Subcutaneous adipose tissue (tissue), 4 donors: ENCODE data around the gene MT2A. TPM values are rescaled to one million over a fixed set of nuclear protein-coding genes. Genes with fewer than 3 reads are reported as not detected.

Experiments
- total RNA-seq, 4 donors: library from RNA; depleted of rRNA; stranded (reverse); fragments of >200 nt; gene quantifications; one replicate each; pipeline ENCODE4 v1.1.0, GENCODE V29; 2016
- TF ChIP-seq, protein P1 (sequence below): fragments of 450-650 bp; IDR thresholded peaks from one replicate; pipeline ENCODE4 v1.5.1; 2016; ENCODE audit warnings: low read depth, mild to moderate bottlenecking, control low read depth, antibody characterized with exemption, moderate library complexity

Gene MT2A
- total RNA-seq, 4 donors from 2014 or later = 164 to 1,003 (median 271) TPM

GRCh38 chr16:56615353-56615752 lies 7.0 kb downstream of the MT2A start:
- TF ChIP-seq, protein P1, sequence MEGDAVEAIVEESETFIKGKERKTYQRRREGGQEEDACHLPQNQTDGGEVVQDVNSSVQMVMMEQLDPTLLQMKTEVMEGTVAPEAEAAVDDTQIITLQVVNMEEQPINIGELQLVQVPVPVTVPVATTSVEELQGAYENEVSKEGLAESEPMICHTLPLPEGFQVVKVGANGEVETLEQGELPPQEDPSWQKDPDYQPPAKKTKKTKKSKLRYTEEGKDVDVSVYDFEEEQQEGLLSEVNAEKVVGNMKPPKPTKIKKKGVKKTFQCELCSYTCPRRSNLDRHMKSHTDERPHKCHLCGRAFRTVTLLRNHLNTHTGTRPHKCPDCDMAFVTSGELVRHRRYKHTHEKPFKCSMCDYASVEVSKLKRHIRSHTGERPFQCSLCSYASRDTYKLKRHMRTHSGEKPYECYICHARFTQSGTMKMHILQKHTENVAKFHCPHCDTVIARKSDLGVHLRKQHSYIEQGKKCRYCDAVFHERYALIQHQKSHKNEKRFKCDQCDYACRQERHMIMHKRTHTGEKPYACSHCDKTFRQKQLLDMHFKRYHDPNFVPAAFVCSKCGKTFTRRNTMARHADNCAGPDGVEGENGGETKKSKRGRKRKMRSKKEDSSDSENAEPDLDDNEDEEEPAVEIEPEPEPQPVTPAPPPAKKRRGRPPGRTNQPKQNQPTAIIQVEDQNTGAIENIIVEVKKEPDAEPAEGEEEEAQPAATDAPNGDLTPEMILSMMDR = no peak

DNA sequence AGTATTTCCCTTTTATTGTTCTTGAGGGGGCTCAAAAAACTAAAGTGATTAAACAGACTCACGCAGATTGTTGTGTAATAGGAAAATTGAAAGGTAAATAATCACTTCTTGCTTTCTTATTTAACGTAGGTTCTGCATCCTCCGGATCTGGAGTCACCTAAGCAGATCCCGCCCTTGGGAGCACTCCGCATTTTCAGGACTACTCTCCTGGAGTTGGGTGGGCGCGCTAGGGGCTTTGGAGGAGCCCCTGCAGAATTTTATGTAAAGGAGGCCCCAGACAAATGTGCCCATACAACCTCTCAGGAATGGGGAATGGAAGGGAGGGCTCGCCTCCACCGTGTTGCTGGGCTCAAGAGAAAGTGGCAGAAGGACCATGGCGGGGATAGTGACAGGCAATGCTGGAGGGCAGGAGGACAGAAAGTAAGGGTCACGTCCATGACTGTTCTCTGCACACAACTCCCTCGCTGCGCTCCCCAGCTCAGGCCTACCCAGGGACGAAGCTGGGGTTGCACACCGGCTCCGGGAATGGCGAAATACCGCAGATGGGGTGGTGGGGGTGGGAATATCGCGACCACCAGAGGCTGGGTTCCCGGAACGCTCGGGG lies 8.3 kb downstream of the MT2A start:
- TF ChIP-seq, protein P1 = no peak

GRCh38 chr16:56617212-56618085 lies 9.1 kb downstream of the MT2A start:
- TF ChIP-seq, protein P1 = no peak

DNA sequence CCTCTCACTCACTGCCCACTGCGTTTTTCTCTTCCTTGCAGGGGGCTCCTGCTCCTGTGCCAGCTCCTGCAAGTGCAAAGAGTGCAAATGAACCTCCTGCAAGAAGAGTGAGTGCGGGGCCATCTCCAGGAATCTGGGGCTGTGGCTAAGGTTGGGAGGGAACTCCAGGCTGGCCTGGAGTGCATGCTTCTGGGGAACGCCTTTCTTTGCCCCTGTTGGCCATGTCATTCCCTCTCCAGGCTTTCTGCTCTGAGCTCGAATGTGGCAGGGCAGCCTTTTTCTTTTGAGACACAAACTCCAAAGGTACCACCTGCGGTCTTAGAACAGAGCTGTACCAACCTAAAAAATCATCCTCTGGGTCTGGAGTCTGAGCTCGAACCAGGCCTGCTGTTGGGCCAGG lies 9.8 kb downstream of the MT2A start:
- TF ChIP-seq, protein P1 = no peak

GRCh38 chr16:56620339-56620897 lies 12.0 kb downstream of the MT2A start:
- TF ChIP-seq, protein P1 = no peak

DNA sequence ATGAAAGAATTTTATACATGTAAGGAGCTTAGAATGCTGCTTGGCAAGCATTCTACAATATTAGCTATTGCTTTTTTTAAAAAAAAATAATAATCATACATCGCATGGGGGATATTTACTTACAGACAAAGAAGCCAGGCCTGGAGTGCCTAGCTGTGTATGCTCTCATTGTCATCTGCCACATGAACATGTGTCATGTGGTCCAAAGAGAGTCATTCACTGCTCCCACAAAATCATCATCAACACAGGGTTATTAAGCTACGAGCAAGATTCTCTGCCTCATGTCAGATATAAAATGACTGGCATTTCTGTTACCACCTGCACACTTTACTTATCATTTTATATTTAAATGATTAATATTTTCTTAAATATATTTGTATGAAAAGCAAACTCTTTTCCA lies 15.3 kb downstream of the MT2A start:
- TF ChIP-seq, protein P1 = no peak
